Measurements from ENCODE around the gene KAZN. TPM values are rescaled to one million over a fixed set of nuclear protein-coding genes. Genes with fewer than 3 reads are reported as not detected.
A peak's percentile ranks its signal among the peaks of the same experiment; 100 is the strongest.

Gene KAZN
- total and polyA plus RNA-seq, 4 donors, result 7.6 to 18.8 (median 11.2) TPM

DNA sequence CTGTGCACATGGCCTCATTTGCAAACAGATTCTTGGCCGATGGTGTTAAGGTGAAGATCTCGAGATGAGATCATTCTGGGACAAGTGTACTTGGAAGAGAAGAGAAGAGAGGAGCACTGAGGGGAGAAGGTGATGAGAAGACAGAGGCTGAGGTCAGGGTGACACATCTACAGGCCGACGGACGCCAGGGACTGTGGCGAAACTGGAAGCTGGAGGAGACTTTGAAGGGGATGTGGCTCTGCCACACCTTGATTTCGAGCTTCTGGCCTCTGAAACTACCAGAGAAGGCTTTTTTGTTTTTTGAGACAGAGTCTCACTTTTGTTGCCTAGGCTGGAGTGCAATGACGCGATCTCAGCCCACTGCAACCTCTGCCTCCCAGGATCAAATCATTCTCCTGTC is 417.5 kb downstream of the KAZN start:
- H3K4me3 ChIP-seq, result no peak overlapping the region
- 65 to 83% methylated on average over 9 of the region's 9 CpGs for WGBS, 2 donors
- no peak for ATAC-seq (ENCODE audit: insufficient read depth, low FRiP score)

DNA sequence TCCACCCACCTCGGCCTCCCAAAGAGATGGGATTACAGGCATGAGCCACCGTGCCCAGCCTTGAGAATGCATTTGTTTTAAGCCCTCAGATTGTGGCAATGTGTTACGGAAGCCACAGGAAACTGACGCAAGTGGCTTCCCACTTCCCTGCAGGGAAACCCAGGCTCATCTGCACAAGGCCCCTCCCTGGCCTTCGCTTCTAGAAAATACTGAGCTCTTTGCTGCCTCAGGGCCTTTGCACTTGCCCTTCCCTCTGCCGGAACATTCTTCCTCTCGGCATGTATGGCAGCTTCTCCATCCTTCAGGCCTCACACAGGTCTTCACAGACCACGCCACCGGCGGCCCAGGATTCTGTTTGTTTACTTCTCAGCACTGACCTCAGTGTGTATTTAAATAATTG is 418.0 kb downstream of the KAZN start:
- no peaks in the 10 kb centered on the region for H3K27me3 ChIP-seq (ENCODE audit: control insufficient read depth in 3 of 3, insufficient read depth in 3 of 3, low read length in 2 of 3)
- ATAC-seq (ENCODE audit: insufficient read depth, low FRiP score) (no peak), DNase-seq (no peak)
- 56 to 67% methylated on average over 10 of the region's 10 CpGs for WGBS, 2 donors
- no peak overlapping the region for H3K27ac ChIP-seq (ENCODE audit: low read depth in 1 of 2, low read length in 1 of 2)
- no peaks in the 10 kb centered on the region for H3K36me3 ChIP-seq (ENCODE audit: control insufficient read depth in 4 of 4, insufficient read depth in 4 of 4, low read length in 4 of 4)
- H3K4me1 ChIP-seq (ENCODE audit: control insufficient read depth in 5 of 5, insufficient read depth in 5 of 5, low read length in 5 of 5), result peaks cover 0 to 15% (median 0%) of the 10 kb centered on the region in 5 donors
- no peak overlapping the region for H3K4me3 ChIP-seq
- TF ChIP-seq, protein P1, sequence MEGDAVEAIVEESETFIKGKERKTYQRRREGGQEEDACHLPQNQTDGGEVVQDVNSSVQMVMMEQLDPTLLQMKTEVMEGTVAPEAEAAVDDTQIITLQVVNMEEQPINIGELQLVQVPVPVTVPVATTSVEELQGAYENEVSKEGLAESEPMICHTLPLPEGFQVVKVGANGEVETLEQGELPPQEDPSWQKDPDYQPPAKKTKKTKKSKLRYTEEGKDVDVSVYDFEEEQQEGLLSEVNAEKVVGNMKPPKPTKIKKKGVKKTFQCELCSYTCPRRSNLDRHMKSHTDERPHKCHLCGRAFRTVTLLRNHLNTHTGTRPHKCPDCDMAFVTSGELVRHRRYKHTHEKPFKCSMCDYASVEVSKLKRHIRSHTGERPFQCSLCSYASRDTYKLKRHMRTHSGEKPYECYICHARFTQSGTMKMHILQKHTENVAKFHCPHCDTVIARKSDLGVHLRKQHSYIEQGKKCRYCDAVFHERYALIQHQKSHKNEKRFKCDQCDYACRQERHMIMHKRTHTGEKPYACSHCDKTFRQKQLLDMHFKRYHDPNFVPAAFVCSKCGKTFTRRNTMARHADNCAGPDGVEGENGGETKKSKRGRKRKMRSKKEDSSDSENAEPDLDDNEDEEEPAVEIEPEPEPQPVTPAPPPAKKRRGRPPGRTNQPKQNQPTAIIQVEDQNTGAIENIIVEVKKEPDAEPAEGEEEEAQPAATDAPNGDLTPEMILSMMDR (IDR thresholded peaks at IDR 0.05; ENCODE audit: control extremely low read depth, extremely low read depth), result no peak
- H3K9ac ChIP-seq (ENCODE audit: insufficient read depth in 1 of 2, low read length in 2 of 2), result no peak overlapping the region
- H3K9me3 ChIP-seq (ENCODE audit: control insufficient read depth in 4 of 4, insufficient read depth in 3 of 4, low read length in 3 of 4), result peaks cover 0 to 2% (median 0%) of the 10 kb centered on the region in 4 donors

More for the DNA sequence above, 417.5 kb downstream of the KAZN start:
- Histone ChIP-seq H3K4me1 (ENCODE audit: control insufficient read depth in 5 of 5, insufficient read depth in 5 of 5, low read length in 5 of 5) (peaks cover 0 to 14% (median 0%) of the 10 kb centered on the region in 5 donors), H3K36me3 (ENCODE audit: control insufficient read depth in 4 of 4, insufficient read depth in 4 of 4, low read length in 4 of 4) (no peaks in the 10 kb centered on the region), H3K9ac (ENCODE audit: insufficient read depth in 1 of 2, low read length in 2 of 2) (no peak overlapping the region), H3K27ac (ENCODE audit: low read depth in 1 of 2, low read length in 1 of 2) (peak overlapping the region in 1 of 2 donors; percentile 21), H3K9me3 (ENCODE audit: control insufficient read depth in 4 of 4, insufficient read depth in 3 of 4, low read length in 3 of 4) (peaks cover 0 to 2% (median 0%) of the 10 kb centered on the region in 4 donors), H3K27me3 (ENCODE audit: control insufficient read depth in 3 of 3, insufficient read depth in 3 of 3, low read length in 2 of 3) (no peaks in the 10 kb centered on the region)
- DNase-seq, result no peak
- TF ChIP-seq, protein P1 (IDR thresholded peaks at IDR 0.05; ENCODE audit: control extremely low read depth, extremely low read depth), result no peak

DNA sequence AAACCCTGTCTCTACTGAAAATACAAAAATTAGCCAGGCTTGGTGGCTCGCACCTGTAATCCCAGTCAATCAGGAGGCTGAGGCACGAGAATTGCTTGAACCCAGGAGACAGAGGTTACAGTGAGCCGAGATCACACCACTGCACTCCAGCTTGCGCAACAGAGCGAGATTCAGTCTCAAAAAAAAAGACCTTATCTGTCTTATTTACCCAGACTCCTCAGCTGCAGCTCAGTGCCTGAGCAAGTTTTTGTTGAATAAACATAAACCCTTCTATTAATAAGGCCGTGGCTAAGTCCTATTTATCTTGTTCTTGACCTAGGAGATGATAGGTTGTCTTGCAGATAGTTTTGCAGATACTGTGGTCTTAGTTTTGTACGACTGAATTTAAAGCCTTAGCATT is 418.6 kb downstream of the KAZN start:
- Histone ChIP-seq H3K36me3 (ENCODE audit: control insufficient read depth in 4 of 4, insufficient read depth in 4 of 4, low read length in 4 of 4) (no peaks in the 10 kb centered on the region), H3K9me3 (ENCODE audit: control insufficient read depth in 4 of 4, insufficient read depth in 3 of 4, low read length in 3 of 4) (peaks cover 0 to 2% (median 0%) of the 10 kb centered on the region in 4 donors), H3K27me3 (ENCODE audit: control insufficient read depth in 3 of 3, insufficient read depth in 3 of 3, low read length in 2 of 3) (no peaks in the 10 kb centered on the region), H3K27ac (ENCODE audit: low read depth in 1 of 2, low read length in 1 of 2) (no peak overlapping the region), H3K9ac (ENCODE audit: insufficient read depth in 1 of 2, low read length in 2 of 2) (no peak overlapping the region), H3K4me3 (no peak overlapping the region), H3K4me1 (ENCODE audit: control insufficient read depth in 5 of 5, insufficient read depth in 5 of 5, low read length in 5 of 5) (peaks cover 0 to 15% (median 0%) of the 10 kb centered on the region in 5 donors)
- TF ChIP-seq, protein P1 (IDR thresholded peaks at IDR 0.05; ENCODE audit: control extremely low read depth, extremely low read depth), result no peak
- 57 to 59% methylated on average over 7 of the region's 7 CpGs for WGBS, 2 donors
- DNase-seq (no peak), ATAC-seq (ENCODE audit: insufficient read depth, low FRiP score) (no peak)

DNA sequence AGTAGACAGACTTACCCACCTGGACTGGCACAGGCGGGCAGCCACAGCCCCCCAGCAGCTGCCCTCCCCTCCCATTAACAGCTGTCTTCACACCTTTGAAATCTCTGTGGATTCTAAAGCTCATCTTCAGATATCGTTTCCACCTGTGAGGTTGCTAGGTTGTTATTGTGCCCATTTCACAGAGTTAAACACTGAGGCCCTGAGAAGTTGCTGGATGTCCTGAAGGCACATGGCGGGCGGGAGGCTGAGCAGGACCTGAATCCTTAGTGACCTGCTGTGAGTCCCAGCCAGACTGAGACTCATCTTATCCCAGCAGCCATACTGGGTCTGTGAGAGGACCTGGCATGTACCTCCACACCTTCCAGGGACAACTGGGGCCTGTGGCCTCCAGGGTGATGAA is 420.3 kb downstream of the KAZN start:
- no peak overlapping the region for H3K4me3 ChIP-seq
- no peak overlapping the region for H3K9ac ChIP-seq (ENCODE audit: insufficient read depth in 1 of 2, low read length in 2 of 2)
- 94 to 96% methylated on average over 4 of the region's 4 CpGs for WGBS, 2 donors
- ATAC-seq (ENCODE audit: insufficient read depth, low FRiP score) (no peak), DNase-seq (no peak)
- no peaks in the 10 kb centered on the region for H3K36me3 ChIP-seq (ENCODE audit: control insufficient read depth in 4 of 4, insufficient read depth in 4 of 4, low read length in 4 of 4)
- TF ChIP-seq, protein P1 (IDR thresholded peaks at IDR 0.05; ENCODE audit: control extremely low read depth, extremely low read depth), result no peak
- no peaks in the 10 kb centered on the region for H3K27me3 ChIP-seq (ENCODE audit: control insufficient read depth in 3 of 3, insufficient read depth in 3 of 3, low read length in 2 of 3)
- H3K9me3 ChIP-seq (ENCODE audit: control insufficient read depth in 4 of 4, insufficient read depth in 3 of 4, low read length in 3 of 4), result peaks cover 0 to 2% (median 0%) of the 10 kb centered on the region in 4 donors
- H3K4me1 ChIP-seq (ENCODE audit: control insufficient read depth in 5 of 5, insufficient read depth in 5 of 5, low read length in 5 of 5), result peaks cover 0 to 17% (median 0%) of the 10 kb centered on the region in 5 donors
- no peak overlapping the region for H3K27ac ChIP-seq (ENCODE audit: low read depth in 1 of 2, low read length in 1 of 2)

All from lung (tissue), 12 donors.